Measurements from ENCODE around the gene AP5Z1. TPM values are rescaled to one million over a fixed set of nuclear protein-coding genes. Genes with fewer than 3 reads are reported as not detected.

The AP5Z1 gene
- total RNA-seq, 4 donors from 2014 or later, result 19.7 to 35.4 (median 25.4) TPM

GRCh38 chr7:4734587-4735345 lies 40.7 kb upstream of the AP5Z1 start:
- Histone ChIP-seq H3K4me1 (peaks cover 7 to 24% of the 10 kb centered on the region in 2 donors), H3K9me3 (no peaks in the 10 kb centered on the region), H3K27me3 (no peaks in the 10 kb centered on the region), H3K27ac (no peak overlapping the region), H3K36me3 (no peaks in the 10 kb centered on the region), H3K4me3 (replicated peaks in 1 of 3) (no peak overlapping the region)
- TF ChIP-seq POLR2A (IDR thresholded peaks at IDR 0.05) (no peak), CTCF (IDR thresholded peaks at IDR 0.05) (no peak)
- intact Hi-C loops (cut with DNase I), result no loop called here
- no peak for DNase-seq
- 91 to 97% methylated on average over 19 to 21 of the region's 23 CpGs for WGBS, 2 donors

GRCh38 chr7:4737300-4737699 lies 38.1 kb upstream of the AP5Z1 start:
- Histone ChIP-seq H3K27me3 (no peaks in the 10 kb centered on the region), H3K4me1 (peaks cover 9 to 27% of the 10 kb centered on the region in 2 donors), H3K4me3 (replicated peaks in 1 of 3) (no peak overlapping the region), H3K9me3 (no peaks in the 10 kb centered on the region), H3K36me3 (peaks cover 2 to 10% of the 10 kb centered on the region in 2 donors), H3K27ac (no peak overlapping the region)
- TF ChIP-seq POLR2A (IDR thresholded peaks at IDR 0.05) (no peak), CTCF (IDR thresholded peaks at IDR 0.05) (no peak)
- WGBS, 2 donors, result 92 to 94% methylated on average over 12 to 15 of the region's 15 CpGs
- intact Hi-C loops (cut with DNase I), result no loop called here
- no peak for DNase-seq

- 13 to 27% methylated on average over 12 to 23 of the region's 23 CpGs for WGBS, 2 donors
- Histone ChIP-seq H3K36me3 (peaks cover 10 to 13% of the 10 kb centered on the region in 2 donors), H3K27me3 (no peaks in the 10 kb centered on the region), H3K4me1 (peaks cover 15 to 35% of the 10 kb centered on the region in 2 donors), H3K27ac (peak overlapping the region; percentile 64 to 91 (median 78)), H3K4me3 (replicated peaks in 1 of 3) (no peak overlapping the region), H3K9me3 (no peaks in the 10 kb centered on the region)
- TF ChIP-seq POLR2A (IDR thresholded peaks at IDR 0.05) (peak in 1 of 2 donors; percentile 55), CTCF (IDR thresholded peaks at IDR 0.05) (no peak)
- DNase-seq, result peak; percentile 75 to 80
- intact Hi-C loops (cut with DNase I), result no loop called here
Measured at GRCh38 chr7:4738711-4739527, 36.5 kb upstream of the AP5Z1 start.

- no peaks in the 10 kb centered on the region for H3K27me3 ChIP-seq
- H3K36me3 ChIP-seq, result peaks cover 10 to 13% of the 10 kb centered on the region in 2 donors
- peak overlapping the region; percentile 64 to 91 (median 78) for H3K27ac ChIP-seq
- 22 to 25% methylated on average over 8 to 16 of the region's 16 CpGs for WGBS, 2 donors
- peaks cover 22 to 41% of the 10 kb centered on the region in 2 donors for H3K4me1 ChIP-seq
- no peaks in the 10 kb centered on the region for H3K9me3 ChIP-seq
- intact Hi-C loops (cut with DNase I), result no loop called here
- DNase-seq, result peak; percentile 51 to 63
- TF ChIP-seq POLR2A (IDR thresholded peaks at IDR 0.05) (no peak), CTCF (IDR thresholded peaks at IDR 0.05) (peak in 4 of 6 experiments; percentile 15 to 34 (median 30))
- H3K4me3 ChIP-seq (replicated peaks in 1 of 3), result no peak overlapping the region
Measured at GRCh38 chr7:4739528-4739992, 35.9 kb upstream of the AP5Z1 start.
